ENCODE measurements around the gene NHLRC4.

GRCh38 chr16:609316-609715 lies 42.5 kb downstream of the NHLRC4 start:
- TF ChIP-seq POLR2A (IDR thresholded peaks at IDR 0.05; ENCODE audit: low read length) (no peak), MAZ (IDR thresholded peaks at IDR 0.05; ENCODE audit: borderline replicate concordance, low read depth, low read length) (no peak), PBX3 (IDR thresholded peaks at IDR 0.05) (no peak), RFX5 (IDR thresholded peaks at IDR 0.05) (no peak), POLR2AphosphoS2 (conservative IDR thresholded peaks at IDR 0.05; ENCODE audit: low read length) (no peak), CTCF (IDR thresholded peaks at IDR 0.05) (no peak), CEBPB (IDR thresholded peaks at IDR 0.05) (no peak), MYC (IDR thresholded peaks at IDR 0.05; ENCODE audit: borderline replicate concordance, low read length) (no peak)
